Spleen (tissue), 11 donors: ENCODE data around the gene PTPRN2. TPM values are rescaled to one million over a fixed set of nuclear protein-coding genes. Genes with fewer than 3 reads are reported as not detected.

Source experiments
- DNase-seq: peaks from one replicate; pipeline ENCODE4 v3.0.0-alpha.2; 2020
- H3K27ac ChIP-seq, 8 donors: fragments of 200-600 bp; sonication (generic) in 7 of 8; 1 replicate in 4 of 8; 2 replicates in 4 of 8; pipeline versions ENCODE4 v1.5.0 to v1.8.0; 2016 to 2021; ENCODE audit warnings: inconsistent platforms in 4 of 8, mild to moderate bottlenecking in 4 of 8, moderate library complexity in 1 of 8
- H3K27me3 ChIP-seq, 7 donors: fragments of 200-600 bp; sonication (generic) in 6 of 7; replicated peaks in 1 of 7; 1 replicate in 4 of 7; 2 replicates in 3 of 7; pipeline versions ENCODE4 v1.5.0 to v1.8.0; 2016 to 2021; ENCODE audit warnings: inconsistent platforms in 3 of 7, mild to moderate bottlenecking in 1 of 7
- H3K36me3 ChIP-seq, 6 donors: fragments of 200-600 bp; sonication (generic) in 5 of 6; 1 replicate in 4 of 6; 2 replicates in 2 of 6; pipeline versions ENCODE4 v1.5.0 to v1.8.0; 2016 to 2021; ENCODE audit warnings: inconsistent platforms in 2 of 6
- H3K4me1 ChIP-seq, 6 donors: fragments of 200-600 bp; sonication (generic) in 5 of 6; 1 replicate in 3 of 6; 2 replicates in 3 of 6; pipeline versions ENCODE4 v1.5.0 to v1.8.0; 2016 to 2021; ENCODE audit warnings: inconsistent platforms in 3 of 6
- H3K4me3 ChIP-seq, 8 donors: fragments of 200-600 bp; sonication (generic) in 7 of 8; 1 replicate in 4 of 8; 2 replicates in 4 of 8; pipeline versions ENCODE4 v1.5.0 to v1.8.0; 2016 to 2021; ENCODE audit warnings: inconsistent platforms in 4 of 8, mild to moderate bottlenecking in 4 of 8, moderate library complexity in 2 of 8
- H3K9me3 ChIP-seq, 8 donors: fragments of 200-600 bp; sonication (generic) in 7 of 8; 1 replicate in 4 of 8; 2 replicates in 4 of 8; pipeline versions ENCODE4 v1.5.0 to v1.8.0; 2016 to 2021; ENCODE audit warnings: inconsistent platforms in 4 of 8
- CTCF ChIP-seq, 11 experiments: fragments of 200-600 bp in 7 of 11; fragments of 450-650 bp in 4 of 11; sonication (generic) in 4 of 11; IDR thresholded peaks in 8 of 11; conservative IDR thresholded peaks in 3 of 11; 1 replicate in 7 of 11; 2 replicates in 4 of 11; pipeline versions ENCODE4 v1.4.0 to v1.8.0; 2016 to 2021; ENCODE audit warnings: antibody characterized with exemption in 11 of 11, inconsistent platforms in 4 of 11, mild to moderate bottlenecking in 1 of 11
- POLR2A ChIP-seq, 3 donors: fragments of 450-650 bp; IDR thresholded peaks; one replicate each; pipeline ENCODE4 v1.5.1; 2017; ENCODE audit warnings: antibody characterized with exemption in 3 of 3, mild to moderate bottlenecking in 1 of 3
- POLR2AphosphoS5 ChIP-seq, 3 donors: sonication (generic); formaldehyde crosslinking; IDR thresholded peaks; one replicate each; pipeline ENCODE4 v1.5.1; 2017; ENCODE audit warnings: antibody characterized with exemption in 3 of 3
- WGBS, 5 donors: extraction: QIAGEN DNeasy Blood & Tissue Kit in 3 of 5; methylation state at CpG; one replicate each; pipeline versions ENCODE4 v1.1.5 to v1.1.7; 2013 to 2018; 5-methylcytosine and 5-hydroxymethylcytosine counted together
- intact Hi-C: fragments of 100-400 bp; cut with DNase I; formaldehyde crosslinking; loops from one replicate; pipeline ENCODE4 v1.15.0; 2023; ENCODE audit warnings: low total_unique reads
- polyA plus RNA-seq, 3 donors: library from polyadenylated mRNA; stranded (reverse); fragments of 200-250 nt; gene quantifications; one replicate each; pipeline ENCODE4 v1.2.1, GENCODE V29; 2013
- total RNA-seq, 7 donors: library from RNA; depleted of rRNA in 3 of 7; stranded (reverse); fragments of >200 nt in 3 of 7; fragmentation: NEBNext Ultra II Directional in 4 of 7; extraction: Animal tissue kit (Norgen Biotek cat#: 25700) in 4 of 7; gene quantifications; one replicate each; pipeline versions ENCODE4 v1.1.0 to v1.2.1, GENCODE V29; 2016 to 2021
- donor health status: healthy with polysubstance abuse.
- donor health status: DM: no; HTN: no; CAD: no; lungs with moderate emphysema.
- donor health status: DM: no; HTN: no; CAD: no.
- donor health status: Bipolar disorder and iron deficiency.
- donor health status: healthy.
- donor health status: DM: no; HTN: no; CAD: no.
- donor health status: DM: yes; HTN: yes; CAD: no.

Gene PTPRN2
- total and polyA plus RNA-seq, 10 donors: 7.0 to 22.8 (median 16.8) TPM

- Histone ChIP-seq H3K4me1 (no peaks in the 10 kb centered on the region), H3K4me3 (no peak overlapping the region), H3K27me3 (peaks cover 0 to 38% (median 0%) of the 10 kb centered on the region in 7 donors), H3K27ac (no peak overlapping the region), H3K36me3 (no peaks in the 10 kb centered on the region), H3K9me3 (no peaks in the 10 kb centered on the region)
- TF ChIP-seq CTCF (IDR thresholded peaks at IDR 0.05 in 8 of 11, conservative IDR thresholded peaks at IDR 0.05 in 3 of 11): no peak
- TF ChIP-seq POLR2A (IDR thresholded peaks at IDR 0.05): no peak
- TF ChIP-seq POLR2AphosphoS5 (IDR thresholded peaks at IDR 0.05): no peak
- 75 to 90% (median 88%) methylated on average over 6 to 14 of the region's 14 CpGs for WGBS, 5 donors
- DNase-seq: peak; percentile 35
- intact Hi-C loops: no loop called here
Observed at GRCh38 chr7:157710396-157710795, 877.2 kb downstream of the PTPRN2 start.

GRCh38 chr7:157709531-157710251, 877.9 kb downstream of the PTPRN2 start:
- no peaks in the 10 kb centered on the region for H3K4me1 ChIP-seq
- H3K9me3 ChIP-seq: no peaks in the 10 kb centered on the region
- H3K4me3 ChIP-seq: no peak overlapping the region
- intact Hi-C loops: no loop called here
- H3K27me3 ChIP-seq: peaks cover 0 to 45% (median 0%) of the 10 kb centered on the region in 7 donors
- peak; percentile 58 for DNase-seq
- no peaks in the 10 kb centered on the region for H3K36me3 ChIP-seq
- WGBS, 5 donors: 82 to 85% (median 84%) methylated on average over 23 to 26 of the region's 26 CpGs
- no peak overlapping the region for H3K27ac ChIP-seq
- no peak for TF ChIP-seq POLR2A (IDR thresholded peaks at IDR 0.05)

- intact Hi-C loops: no loop called here
- peak; percentile 59 for DNase-seq
- H3K4me1 ChIP-seq: no peaks in the 10 kb centered on the region
- H3K27ac ChIP-seq: no peak overlapping the region
- H3K4me3 ChIP-seq: no peak overlapping the region
- 72 to 77% (median 75%) methylated on average over 5 to 9 of the region's 9 CpGs for WGBS, 5 donors
- TF ChIP-seq CTCF (IDR thresholded peaks at IDR 0.05 in 8 of 11, conservative IDR thresholded peaks at IDR 0.05 in 3 of 11): no peak
- TF ChIP-seq POLR2A (IDR thresholded peaks at IDR 0.05): no peak
- no peak for TF ChIP-seq POLR2AphosphoS5 (IDR thresholded peaks at IDR 0.05)
- H3K36me3 ChIP-seq: no peaks in the 10 kb centered on the region
- peaks cover 0 to 52% (median 0%) of the 10 kb centered on the region in 7 donors for H3K27me3 ChIP-seq
- H3K9me3 ChIP-seq: no peaks in the 10 kb centered on the region
Observed at GRCh38 chr7:157708919-157709295, 878.7 kb downstream of the PTPRN2 start.

- Histone ChIP-seq H3K4me1 (no peaks in the 10 kb centered on the region), H3K9me3 (no peaks in the 10 kb centered on the region), H3K27me3 (peaks cover 0 to 59% (median 5%) of the 10 kb centered on the region in 7 donors), H3K36me3 (no peaks in the 10 kb centered on the region), H3K27ac (no peak overlapping the region), H3K4me3 (no peak overlapping the region)
- DNase-seq: peak; percentile 67
- 70 to 79% (median 71%) methylated on average over 23 of the region's 23 CpGs for WGBS, 5 donors
- TF ChIP-seq POLR2AphosphoS5 (IDR thresholded peaks at IDR 0.05): no peak
- TF ChIP-seq CTCF (IDR thresholded peaks at IDR 0.05 in 8 of 11, conservative IDR thresholded peaks at IDR 0.05 in 3 of 11): no peak
- no peak for TF ChIP-seq POLR2A (IDR thresholded peaks at IDR 0.05)
- intact Hi-C loops: no loop called here
Observed at GRCh38 chr7:157707983-157708918, 879.4 kb downstream of the PTPRN2 start.
